ENCODE data around the gene XDH.

XDH gene

GRCh38 chr2:31333527-31334183, 80.9 kb downstream of the XDH start:
- peak; percentile 96 for TF ChIP-seq CTCF (IDR thresholded peaks at IDR 0.05; ENCODE audit: extremely low read depth, missing control alignments)
- peak; percentile 72 for DNase-seq (ENCODE audit: low spot score)

GRCh38 chr2:31333046-31333445, 81.5 kb downstream of the XDH start:
- no peak for DNase-seq (ENCODE audit: low spot score)
- TF ChIP-seq CTCF (IDR thresholded peaks at IDR 0.05; ENCODE audit: extremely low read depth, missing control alignments): no peak

- DNase-seq (ENCODE audit: low spot score): no peak
- no peak for TF ChIP-seq CTCF (IDR thresholded peaks at IDR 0.05; ENCODE audit: extremely low read depth, missing control alignments)
Observed at GRCh38 chr2:31332521-31332920, 82.0 kb downstream of the XDH start.

- TF ChIP-seq CTCF (IDR thresholded peaks at IDR 0.05; ENCODE audit: extremely low read depth, missing control alignments): no peak
- DNase-seq (ENCODE audit: low spot score): no peak
Observed at GRCh38 chr2:31331156-31331555, 83.4 kb downstream of the XDH start.

- no peak for DNase-seq (ENCODE audit: low spot score)
- no peak for TF ChIP-seq CTCF (IDR thresholded peaks at IDR 0.05; ENCODE audit: extremely low read depth, missing control alignments)
Observed at GRCh38 chr2:31329081-31329625, 85.4 kb downstream of the XDH start.

GRCh38 chr2:31328026-31328425, 86.5 kb downstream of the XDH start:
- TF ChIP-seq CTCF (IDR thresholded peaks at IDR 0.05; ENCODE audit: extremely low read depth, missing control alignments): no peak
- no peak for DNase-seq (ENCODE audit: low spot score)

GRCh38 chr2:31327505-31327904, 87.0 kb downstream of the XDH start:
- TF ChIP-seq CTCF (IDR thresholded peaks at IDR 0.05; ENCODE audit: extremely low read depth, missing control alignments): no peak
- no peak for DNase-seq (ENCODE audit: low spot score)
